GM10266 (cell line): ENCODE data around the gene CCDC69.

ENCODE experiments used
- DNase-seq: peaks from one replicate; pipeline ENCODE4 v3.0.0; 2012; ENCODE audit errors: extremely low spot score
- CTCF ChIP-seq: IDR thresholded peaks from 2 replicates; pipeline ENCODE4 v1.5.1; 2012; ENCODE audit warnings: mild to moderate bottlenecking, low read depth; ENCODE audit not compliant: control insufficient read depth, insufficient read depth; ENCODE audit errors: missing control alignments

The CCDC69 gene

GRCh38 chr5:151228986-151229385 is 5.1 kb upstream of the CCDC69 start:
- no peak for DNase-seq
- no peak for TF ChIP-seq CTCF

- TF ChIP-seq CTCF, result no peak
- no peak for DNase-seq
These were observed 4.1 kb upstream of the CCDC69 start for GRCh38 chr5:151227918-151228447.

- no peak for TF ChIP-seq CTCF
- no peak for DNase-seq
These were observed 1.6 kb upstream of the CCDC69 start for GRCh38 chr5:151225475-151225874.

GRCh38 chr5:151225071-151225470 is 1.2 kb upstream of the CCDC69 start:
- TF ChIP-seq CTCF, result no peak
- DNase-seq, result no peak

GRCh38 chr5:151224372-151224771 is 480 bp upstream of the CCDC69 start:
- no peak for DNase-seq
- no peak for TF ChIP-seq CTCF

GRCh38 chr5:151222790-151223446 is 974 bp downstream of the CCDC69 start:
- TF ChIP-seq CTCF, result no peak
- peak; percentile 67 for DNase-seq

GRCh38 chr5:151222054-151222789 is 1.7 kb downstream of the CCDC69 start:
- no peak for DNase-seq
- TF ChIP-seq CTCF, result no peak
